K562 (cell line): ENCODE data around the gene KLHL8. TPM values are rescaled to one million over a fixed set of nuclear protein-coding genes. Genes with fewer than 3 reads are reported as not detected.
A peak's percentile ranks its signal among the peaks of the same experiment; 100 is the strongest.

Experiments
- ATAC-seq: fragments of 200-7000 bp; cut with Tn5 transposase; 3 replicates; pipeline ENCODE4 v1.9.1; 2020; ENCODE audit warnings: moderate library complexity
- BruUV-seq: library from RNA; stranded (reverse); fragments of 400-500 nt; replicated peaks from 2 replicates; lab custom pipeline; 2021; lab: Mats Ljungman, UMichigan
- CTCF ChIA-PET: fragments of 300-600 bp; formaldehyde crosslinking; extraction: SDS; loops from one replicate; lab custom pipeline; 2021; ENCODE audit warnings: low intra/inter-chr PET ratio; lab: Yijun Ruan, JAX
- POLR2A ChIA-PET: fragments of 300-600, 350-650 bp; sonication (Branson Sonifier 250); formaldehyde crosslinking; extraction: SDS; loops from one replicate; lab custom pipeline; 2021; ENCODE audit warnings: antibody characterized with exemption, inconsistent platforms; lab: Yijun Ruan, JAX
- DNase-seq, 4 experiments: peaks; one replicate each; pipeline versions ENCODE4 v3.0.0 to v3.0.0-alpha.2; 2011 to 2018; ENCODE audit warnings: low spot score in 3 of 4, mixed read lengths in 3 of 4; ENCODE audit errors: extremely low read depth in 1 of 4
- FAIRE-seq: peaks from 2 replicates; lab custom pipeline; 2011; peaks lifted over from hg19 to GRCh38; lab: Jason Lieb, UNC
- H2AFZ ChIP-seq: 2 replicates; pipeline ENCODE4 v1.6.0; 2011; ENCODE audit warnings: low read depth, low read length, control low read depth, inconsistent platforms
- H3K27ac ChIP-seq: fragments of 200-600 bp; 3 replicates; pipeline ENCODE4 v1.8.0; 2011; ENCODE audit warnings: low read depth, mild to moderate bottlenecking, control low read depth, inconsistent platforms, low read length, moderate library complexity, mixed read lengths; ENCODE audit errors: extremely low read depth
- H3K27me3 ChIP-seq, 2 experiments: fragments of 300-600 bp in 1 of 2; 2 replicates in 1 of 2; 3 replicates in 1 of 2; pipeline versions ENCODE4 v1.6.0 to v1.8.0; 2011; ENCODE audit warnings: inconsistent platforms in 2 of 2, low read length in 2 of 2, mild to moderate bottlenecking in 1 of 2, mixed read lengths in 1 of 2, moderate library complexity in 1 of 2; ENCODE audit not compliant: control insufficient read depth in 2 of 2, insufficient read depth in 2 of 2
- H3K36me3 ChIP-seq: fragments of 300-600 bp; 3 replicates; pipeline ENCODE4 v1.8.0; 2011; ENCODE audit warnings: mild to moderate bottlenecking, low read length, inconsistent platforms; ENCODE audit not compliant: control insufficient read depth, insufficient read depth
- H3K4me1 ChIP-seq, 2 experiments: fragments of 200-600 bp in 1 of 2; replicated peaks in 1 of 2; 2 replicates in 1 of 2; 3 replicates in 1 of 2; pipeline versions ENCODE4 v1.5.1 to v1.8.0; 2011; ENCODE audit warnings: inconsistent platforms in 2 of 2, low read length in 2 of 2, mild to moderate bottlenecking in 1 of 2, mixed read lengths in 1 of 2, moderate library complexity in 1 of 2; ENCODE audit not compliant: control insufficient read depth in 2 of 2, insufficient read depth in 2 of 2
- H3K4me2 ChIP-seq: 2 replicates; pipeline ENCODE4 v1.6.1; 2011; ENCODE audit warnings: low read length, control low read depth, inconsistent platforms, mixed read lengths; ENCODE audit not compliant: insufficient read depth
- H3K4me3 ChIP-seq: fragments of 200-600 bp; sonication (generic), shearing (Covaris generic); 2 replicates; pipeline ENCODE4 v1.5.1; 2016; ENCODE audit warnings: control low read depth, inconsistent platforms
- H3K79me2 ChIP-seq: fragments of 200-600 bp; 3 replicates; pipeline ENCODE4 v1.8.0; 2011; ENCODE audit warnings: low read length, inconsistent platforms; ENCODE audit not compliant: control insufficient read depth, insufficient read depth
- H3K9ac ChIP-seq, 2 experiments: 2 replicates each; pipeline versions ENCODE4 v1.6.0 to v1.6.1; 2011; ENCODE audit warnings: low read depth in 2 of 2, low read length in 2 of 2, control low read depth in 1 of 2, inconsistent platforms in 1 of 2, mild to moderate bottlenecking in 1 of 2, mixed read lengths in 1 of 2; ENCODE audit not compliant: insufficient read depth in 1 of 2
- H3K9me1 ChIP-seq: one replicate; pipeline ENCODE4 v1.6.0; 2011; ENCODE audit warnings: inconsistent platforms, mild to moderate bottlenecking, low read length, moderate library complexity; ENCODE audit not compliant: control insufficient read depth, insufficient read depth
- H3K9me3 ChIP-seq: replicated peaks from 2 replicates; pipeline ENCODE4 v1.5.1; 2011; ENCODE audit warnings: low read depth, low read length, inconsistent platforms; ENCODE audit not compliant: control insufficient read depth, insufficient read depth
- H4K20me1 ChIP-seq: replicated peaks from 2 replicates; pipeline ENCODE4 v1.6.1; 2011; ENCODE audit warnings: low read length, inconsistent platforms, mixed read lengths; ENCODE audit not compliant: control insufficient read depth, insufficient read depth
- BRD4 ChIP-seq: fragments of 200-600 bp; sonication (generic); IDR thresholded peaks from 2 replicates; pipeline ENCODE4 v1.6.1; 2017; ENCODE audit warnings: inconsistent platforms
- EWSR1 ChIP-seq: fragments of 450-650 bp; IDR thresholded peaks from 2 replicates; pipeline ENCODE4 v1.6.1; 2018; ENCODE audit warnings: borderline replicate concordance, mild to moderate bottlenecking, low read depth, moderate library complexity; ENCODE audit not compliant: partially characterized antibody
- JUNB ChIP-seq: fragments of 450-650 bp; formaldehyde crosslinking; conservative IDR thresholded peaks from 2 replicates; pipeline ENCODE4 v1.4.0; 2020; ENCODE audit warnings: mild to moderate bottlenecking
- KDM2B ChIP-seq: fragments of 250-450 bp; sonication (Bioruptor Pico); IDR thresholded peaks from 2 replicates; pipeline ENCODE4 v1.8.0; 2021; ENCODE audit warnings: mild to moderate bottlenecking, moderate library complexity
- MEIS2 ChIP-seq: fragments of 450-650 bp; IDR thresholded peaks from 2 replicates; pipeline ENCODE4 v1.6.1; 2014; ENCODE audit warnings: mild to moderate bottlenecking; ENCODE audit not compliant: partially characterized antibody
- NR4A1 ChIP-seq, 2 experiments: fragments of 250-450 bp in 1 of 2; fragments of 450-650 bp in 1 of 2; sonication (Bioruptor Pico) in 1 of 2; IDR thresholded peaks; 2 replicates each; pipeline versions ENCODE4 v1.4.0 to v1.6.1; 2016 to 2020; ENCODE audit warnings: mild to moderate bottlenecking in 2 of 2, missing compliant biosample characterization in 1 of 2, missing genetic modification characterization in 1 of 2, moderate library complexity in 1 of 2
- SAP30 ChIP-seq: fragments of 200-600 bp; sonication (generic); IDR thresholded peaks from 2 replicates; pipeline ENCODE4 v1.6.1; 2012; ENCODE audit warnings: borderline replicate concordance, low read depth, mild to moderate bottlenecking, moderate library complexity, low read length, control low read depth, inconsistent platforms; ENCODE audit not compliant: insufficient read depth, poor library complexity, severe bottlenecking
- WGBS: fragments of 100-300 bp; shearing (Covaris generic); methylation state at CpG from one replicate; pipeline ENCODE4 v1.1.6; 2016; ENCODE audit warnings: low coverage, mixed read lengths; ENCODE audit not compliant: insufficient coverage; ENCODE audit errors: missing lambda C conversion rate; 5-methylcytosine and 5-hydroxymethylcytosine counted together
- in situ Hi-C: fragments of 300-500 bp; cut with MboI; formaldehyde crosslinking; loops from 4 replicates; pipeline ENCODE4 v1.15.0; 2018; ENCODE audit warnings: inconsistent platforms, mixed read lengths
- intact Hi-C: fragments of 100-400 bp; cut with micrococcal nuclease; formaldehyde crosslinking; loops from 2 replicates; pipeline ENCODE4 v1.14.2; 2022
- polyA plus RNA-seq, 8 experiments: library from polyadenylated mRNA; depleted of rRNA in 4 of 8; stranded (reverse) in 5 of 8; unstranded in 3 of 8; fragments of >200 nt; fragmentation: Nextera tagmentation in 2 of 8; fragmentation: Illumina TruSeq in 1 of 8; extraction: Ambion mirVana in 2 of 8; extraction: Trizol in 1 of 8; gene quantifications; 2 replicates each; pipeline versions ENCODE4 v1.2.1 to v1.2.3, GENCODE V29; 2011 to 2014; ENCODE audit warnings: inconsistent platforms in 1 of 8, missing spikeins in 1 of 8
- total RNA-seq, 7 experiments: library from RNA; depleted of rRNA in 6 of 7; stranded (reverse); fragments of >200 nt in 6 of 7; fragmentation: Illumina TruSeq in 2 of 7; extraction: Trizol in 2 of 7; gene quantifications; 2 replicates each; pipeline versions ENCODE4 v1.2.1 to v1.2.3, GENCODE V29; 2011 to 2021; ENCODE audit warnings: low replicate concordance in 1 of 7
- TF ChIP-seq, protein P1 (sequence below): fragments of 250-450 bp; sonication (Bioruptor Pico); IDR thresholded peaks from 2 replicates; pipeline ENCODE4 v1.5.1; 2021; ENCODE audit warnings: mild to moderate bottlenecking

Gene KLHL8
- total and polyA plus RNA-seq, 9 of the 15 experiments (the other 6 are each of a cell fraction or from before 2014, with no cell fraction given) = 8.7 to 25.3 (median 15.7) TPM

DNA sequence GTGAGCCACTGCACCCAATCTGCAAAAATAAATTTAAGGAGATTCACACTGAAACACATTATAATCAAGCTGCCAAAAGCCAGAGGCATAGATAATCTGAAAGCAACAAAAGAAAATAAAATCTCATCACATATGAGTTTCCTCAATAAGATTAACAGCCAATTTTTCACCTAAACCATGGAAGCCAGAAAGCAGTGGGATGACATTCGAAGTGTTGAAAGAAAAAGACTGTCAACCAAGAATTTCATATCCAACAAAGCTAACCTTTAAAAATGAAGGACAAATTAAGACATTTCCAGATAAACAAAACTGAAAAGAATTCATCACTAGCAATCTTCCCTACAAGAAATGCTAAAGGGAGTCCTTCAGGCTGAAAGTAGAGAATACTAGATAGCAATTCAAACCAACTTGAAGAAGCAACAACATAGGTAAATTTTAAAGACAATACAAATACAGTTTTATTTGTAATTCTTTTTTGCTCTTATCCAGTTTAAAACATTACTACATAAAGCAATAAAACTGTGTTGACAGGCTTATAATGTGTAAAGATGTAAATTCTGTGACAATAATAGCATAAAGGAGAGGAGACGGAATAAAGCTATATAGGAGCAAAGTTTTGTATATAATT is 23.1 kb upstream of the KLHL8 start (continued):
- TF ChIP-seq, protein P1, sequence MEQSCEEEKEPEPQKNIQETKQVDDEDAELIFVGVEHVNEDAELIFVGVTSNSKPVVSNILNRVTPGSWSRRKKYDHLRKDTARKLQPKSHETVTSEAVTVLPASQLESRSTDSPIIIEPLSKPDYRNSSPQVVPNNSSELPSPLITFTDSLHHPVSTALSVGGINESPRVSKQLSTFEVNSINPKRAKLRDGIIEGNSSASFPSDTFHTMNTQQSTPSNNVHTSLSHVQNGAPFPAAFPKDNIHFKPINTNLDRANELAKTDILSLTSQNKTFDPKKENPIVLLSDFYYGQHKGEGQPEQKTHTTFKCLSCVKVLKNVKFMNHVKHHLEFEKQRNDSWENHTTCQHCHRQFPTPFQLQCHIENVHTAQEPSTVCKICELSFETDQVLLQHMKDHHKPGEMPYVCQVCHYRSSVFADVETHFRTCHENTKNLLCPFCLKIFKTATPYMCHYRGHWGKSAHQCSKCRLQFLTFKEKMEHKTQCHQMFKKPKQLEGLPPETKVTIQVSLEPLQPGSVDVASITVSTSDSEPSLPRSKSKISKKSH (CRISPR knock-in tag) = peak; percentile 84

DNA sequence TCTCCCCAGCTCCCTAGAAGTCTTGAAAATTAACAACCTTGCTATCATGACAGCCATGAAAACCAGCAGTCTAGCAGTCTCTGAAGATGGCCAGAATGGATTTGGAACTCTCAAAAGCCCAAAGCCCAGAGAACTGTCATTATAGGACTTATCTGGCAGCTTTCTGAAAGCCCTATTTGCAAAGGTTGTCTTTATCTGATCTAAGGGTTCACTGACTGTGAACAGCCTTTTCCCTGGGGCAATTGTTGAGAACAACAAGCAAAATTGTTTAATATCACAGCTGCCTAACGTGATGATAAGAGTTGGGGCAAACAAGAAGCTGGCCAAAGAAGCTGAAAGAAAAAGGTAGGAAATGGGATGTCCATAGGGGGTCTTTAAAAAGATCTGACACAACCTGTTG is 20.9 kb upstream of the KLHL8 start:
- no peak for ATAC-seq
- FAIRE-seq = no peak
- H3K4me2 ChIP-seq = no peak overlapping the region
- 0% methylated on average over 1 of the region's 1 CpG for WGBS
- CTCF ChIA-PET = no interaction called here
- no peak overlapping the region for H2AFZ ChIP-seq
- no peaks in the 10 kb centered on the region for H3K4me1 ChIP-seq
- H3K9me1 ChIP-seq = no peaks in the 10 kb centered on the region
- no peaks in the 10 kb centered on the region for H4K20me1 ChIP-seq
- H3K79me2 ChIP-seq = no peaks in the 10 kb centered on the region
- peaks cover 11% of the 10 kb centered on the region for H3K9me3 ChIP-seq
- no TSS peak for BruUV-seq
- H3K27ac ChIP-seq = no peak overlapping the region
- no peak for TF ChIP-seq KDM2B (CRISPR knock-in tag)
- no peak for TF ChIP-seq NR4A1 (CRISPR knock-in tag; IDR thresholded peaks at IDR 0.05)
- TF ChIP-seq NR4A1 (tag; IDR thresholded peaks at IDR 0.05) = no peak
- no peak for TF ChIP-seq JUNB (CRISPR knock-in tag)
- TF ChIP-seq MEIS2 = no peak
- TF ChIP-seq SAP30 = no peak
- no peak for TF ChIP-seq EWSR1
- no peak for TF ChIP-seq BRD4
- intact Hi-C loops = no loop called here
- POLR2A ChIA-PET = no interaction called here
- H3K36me3 ChIP-seq = no peaks in the 10 kb centered on the region
- no peak overlapping the region for H3K4me3 ChIP-seq
- no peaks in the 10 kb centered on the region for H3K27me3 ChIP-seq
- no peak overlapping the region for H3K9ac ChIP-seq
- in situ Hi-C loops = no loop called here
- no peak for DNase-seq
